NB4 (cell line): ENCODE measurements around the gene HMCES.

Experiments used
- DNase-seq: peaks from one replicate; pipeline ENCODE4 v3.0.0; 2010; ENCODE audit warnings: low read depth
- H3K4me3 ChIP-seq: one replicate; pipeline ENCODE4 v1.5.1; 2011; ENCODE audit warnings: mild to moderate bottlenecking, low read depth, low read length, moderate library complexity
- MYC ChIP-seq: IDR thresholded peaks from 2 replicates; pipeline ENCODE4 v1.6.1; 2011; ENCODE audit warnings: low read depth, low read length
- POLR2A ChIP-seq: IDR thresholded peaks from 2 replicates; pipeline ENCODE4 v1.6.1; 2011; ENCODE audit warnings: mild to moderate bottlenecking; ENCODE audit not compliant: insufficient read length; ENCODE audit errors: extremely low read depth
- TF ChIP-seq, protein P1 (sequence below): IDR thresholded peaks from 2 replicates; pipeline ENCODE4 v1.6.1; 2011; ENCODE audit warnings: low read depth, low read length
- TF ChIP-seq, protein P2 (sequence below): IDR thresholded peaks from one replicate; pipeline ENCODE4 v1.5.1; 2012; ENCODE audit warnings: low read depth, low read length

Gene HMCES

DNA sequence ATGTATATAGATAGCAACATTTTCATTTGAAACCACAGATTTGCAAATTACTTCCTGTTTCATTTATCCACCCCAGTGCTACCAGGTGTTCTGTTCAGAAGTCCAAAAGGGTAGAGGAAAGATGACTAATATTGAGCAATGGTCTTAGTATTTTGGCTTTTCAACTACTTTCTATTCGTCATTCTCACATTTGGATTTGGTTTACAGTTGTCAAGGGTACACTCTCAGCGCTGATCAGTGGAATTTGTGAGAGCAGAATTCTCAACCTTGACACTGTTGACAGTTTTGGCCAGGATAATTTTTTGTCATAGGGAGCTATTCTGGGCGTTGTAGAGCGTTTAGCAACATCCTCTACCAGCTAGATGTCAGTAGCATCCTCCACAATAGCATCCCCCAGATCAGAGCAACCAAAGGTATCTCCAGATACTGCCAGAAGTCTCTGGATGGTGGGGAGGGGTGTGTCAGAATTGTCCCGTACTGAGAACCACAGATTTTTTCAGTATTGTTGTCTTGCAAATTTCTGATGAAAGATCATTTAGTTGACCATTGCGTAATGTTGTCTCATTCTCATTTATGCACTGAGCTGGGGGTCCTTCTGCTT lies 4.2 kb downstream of the HMCES start:
- TF ChIP-seq, protein P1, sequence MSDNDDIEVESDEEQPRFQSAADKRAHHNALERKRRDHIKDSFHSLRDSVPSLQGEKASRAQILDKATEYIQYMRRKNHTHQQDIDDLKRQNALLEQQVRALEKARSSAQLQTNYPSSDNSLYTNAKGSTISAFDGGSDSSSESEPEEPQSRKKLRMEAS: no peak
- TF ChIP-seq MYC: no peak
- TF ChIP-seq, protein P2, sequence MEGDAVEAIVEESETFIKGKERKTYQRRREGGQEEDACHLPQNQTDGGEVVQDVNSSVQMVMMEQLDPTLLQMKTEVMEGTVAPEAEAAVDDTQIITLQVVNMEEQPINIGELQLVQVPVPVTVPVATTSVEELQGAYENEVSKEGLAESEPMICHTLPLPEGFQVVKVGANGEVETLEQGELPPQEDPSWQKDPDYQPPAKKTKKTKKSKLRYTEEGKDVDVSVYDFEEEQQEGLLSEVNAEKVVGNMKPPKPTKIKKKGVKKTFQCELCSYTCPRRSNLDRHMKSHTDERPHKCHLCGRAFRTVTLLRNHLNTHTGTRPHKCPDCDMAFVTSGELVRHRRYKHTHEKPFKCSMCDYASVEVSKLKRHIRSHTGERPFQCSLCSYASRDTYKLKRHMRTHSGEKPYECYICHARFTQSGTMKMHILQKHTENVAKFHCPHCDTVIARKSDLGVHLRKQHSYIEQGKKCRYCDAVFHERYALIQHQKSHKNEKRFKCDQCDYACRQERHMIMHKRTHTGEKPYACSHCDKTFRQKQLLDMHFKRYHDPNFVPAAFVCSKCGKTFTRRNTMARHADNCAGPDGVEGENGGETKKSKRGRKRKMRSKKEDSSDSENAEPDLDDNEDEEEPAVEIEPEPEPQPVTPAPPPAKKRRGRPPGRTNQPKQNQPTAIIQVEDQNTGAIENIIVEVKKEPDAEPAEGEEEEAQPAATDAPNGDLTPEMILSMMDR: no peak
- TF ChIP-seq POLR2A: no peak
- no peak overlapping the region for H3K4me3 ChIP-seq
- peak; percentile 16 for DNase-seq

DNA sequence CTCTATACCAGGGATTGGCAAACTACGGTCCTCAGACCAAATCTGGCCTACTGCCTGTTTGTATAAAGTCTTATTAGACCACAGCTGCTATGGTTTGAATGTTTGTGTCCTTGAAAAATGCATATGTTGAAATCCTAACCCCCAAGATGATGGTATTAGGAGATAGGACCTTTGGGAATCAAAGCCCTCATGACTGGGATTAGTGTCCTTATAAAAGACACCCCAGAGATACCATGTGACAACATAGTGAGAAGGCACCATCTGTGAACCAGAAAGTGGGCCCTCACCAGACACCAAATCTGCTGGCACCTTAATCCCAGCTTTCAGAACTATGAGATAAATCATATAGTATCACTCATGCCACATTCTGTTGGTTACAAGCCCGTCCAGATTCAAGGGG lies 7.4 kb downstream of the HMCES start:
- no peak for DNase-seq
- TF ChIP-seq, protein P2: no peak
- H3K4me3 ChIP-seq: no peak overlapping the region

DNA sequence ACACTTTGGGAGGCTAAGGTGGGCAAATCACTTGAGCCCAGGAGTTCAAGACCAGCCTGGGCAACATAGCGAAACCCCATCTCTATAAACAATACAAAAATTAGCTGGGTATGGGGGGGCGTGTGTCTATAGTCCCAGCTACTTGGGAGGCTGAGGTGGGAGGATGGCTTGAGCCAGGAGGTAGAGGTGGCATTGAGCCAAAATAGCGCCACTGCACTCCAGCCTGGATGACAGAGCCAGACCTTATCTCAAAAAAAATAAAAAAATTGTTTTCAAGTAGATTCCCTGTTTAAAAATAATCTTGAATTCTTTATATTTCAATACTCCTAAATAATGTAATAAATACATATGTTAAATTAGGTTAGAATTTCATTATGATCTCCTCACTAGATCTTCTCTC lies 9.8 kb downstream of the HMCES start:
- no peak overlapping the region for H3K4me3 ChIP-seq
- no peak for DNase-seq
- TF ChIP-seq MYC (no peak), POLR2A (no peak)
- TF ChIP-seq, protein P2: no peak
- TF ChIP-seq, protein P1: no peak

DNA sequence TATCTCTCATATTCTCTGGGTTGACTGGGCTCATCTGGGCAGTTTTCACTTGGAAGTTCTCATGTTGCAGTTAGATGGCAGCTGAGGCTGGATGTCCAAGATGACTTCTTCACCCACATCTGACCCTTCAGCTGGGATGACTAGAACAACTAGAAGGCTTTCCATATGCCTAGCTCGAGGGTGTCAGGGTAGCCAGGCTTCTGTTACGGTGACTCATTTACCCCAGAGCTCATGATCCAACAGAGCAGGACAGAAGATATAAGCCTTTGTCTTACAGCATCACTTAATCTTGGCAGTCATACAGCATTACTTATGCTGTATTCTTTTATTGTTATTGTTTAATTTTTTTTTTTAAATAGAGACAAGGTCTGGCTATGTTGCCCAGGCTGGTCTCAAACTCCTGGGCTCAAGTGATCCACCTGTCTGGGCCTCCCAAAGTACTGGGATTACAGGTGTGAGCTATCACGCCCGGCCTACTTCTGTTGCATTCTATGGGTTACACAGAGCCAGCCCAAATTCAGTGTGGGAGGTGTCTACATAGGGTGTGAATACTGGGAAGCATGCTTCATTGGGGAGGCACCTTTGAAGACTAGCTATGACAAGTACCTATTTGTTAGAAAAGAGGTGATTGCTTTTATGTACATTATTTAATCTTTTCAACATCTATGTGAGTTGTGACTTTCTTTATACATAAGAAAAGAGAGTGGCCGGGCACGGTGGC lies 10.7 kb downstream of the HMCES start:
- no peak for TF ChIP-seq POLR2A
- no peak for TF ChIP-seq MYC
- TF ChIP-seq, protein P1: no peak
- TF ChIP-seq, protein P2: no peak
- no peak for DNase-seq
- H3K4me3 ChIP-seq: no peak overlapping the region

DNA sequence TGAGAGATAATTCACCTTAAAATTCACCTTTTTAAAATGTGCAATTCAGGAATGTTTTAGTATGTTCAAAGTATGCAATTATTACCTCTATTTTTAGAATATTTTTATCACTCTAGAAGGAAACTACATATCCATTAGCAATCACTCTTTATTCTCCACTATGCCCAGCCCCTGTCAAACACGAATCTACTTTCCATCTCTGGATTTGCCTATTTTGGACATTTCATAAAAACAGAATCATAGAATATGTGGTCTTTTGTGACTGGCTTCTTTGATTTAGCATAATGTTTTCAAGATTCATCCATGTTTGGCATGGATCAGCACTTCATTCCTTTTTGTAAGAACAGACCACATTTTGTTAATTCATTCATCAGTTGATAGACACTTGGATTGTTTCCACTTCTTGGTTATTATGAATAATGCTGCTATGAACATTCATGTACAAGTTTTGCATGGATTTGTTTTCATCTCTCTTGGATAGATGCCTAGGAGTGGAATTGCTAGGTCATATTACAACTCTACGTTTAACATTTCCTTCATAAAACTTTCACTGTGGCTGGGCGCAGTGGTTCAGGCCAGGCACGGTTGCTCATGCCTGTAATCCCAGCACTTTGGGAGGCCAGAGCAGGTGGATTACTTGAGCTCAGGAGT lies 12.7 kb downstream of the HMCES start:
- no peak overlapping the region for H3K4me3 ChIP-seq
- DNase-seq: no peak
- TF ChIP-seq MYC: no peak
- TF ChIP-seq POLR2A: no peak
- TF ChIP-seq, protein P2: no peak
- TF ChIP-seq, protein P1: no peak
